CD8-positive, alpha-beta memory T cell (primary cell): ENCODE measurements around the gene SYMPK. TPM values are rescaled to one million over a fixed set of nuclear protein-coding genes. Genes with fewer than 3 reads are reported as not detected.

Source experiments
- CTCF ChIA-PET: fragments of 350-600 bp; sonication (Branson Sonifier 250); formaldehyde crosslinking; loops from one replicate; lab custom pipeline; 2021; ENCODE audit warnings: antibody characterized with exemption; lab: Charles Lee
- POLR2A ChIA-PET: fragments of 350-600 bp; sonication (Branson Sonifier 250); formaldehyde crosslinking; loops from one replicate; lab custom pipeline; 2021; ENCODE audit warnings: antibody characterized with exemption; lab: Charles Lee
- DNase-seq, 5 donors: peaks; one replicate each; pipeline versions ENCODE4 v3.0.0 to v3.0.0-alpha.2; 2020 to 2022; ENCODE audit warnings: mixed read lengths in 1 of 5
- H3K27ac ChIP-seq: one replicate; pipeline ENCODE4 v1.7.0; 2013; ENCODE audit warnings: low read depth, mild to moderate bottlenecking, low read length, moderate library complexity
- H3K27me3 ChIP-seq: 2 replicates; pipeline ENCODE4 v1.7.0; 2013; ENCODE audit warnings: low read length, mild to moderate bottlenecking; ENCODE audit not compliant: insufficient read depth, poor library complexity, severe bottlenecking
- H3K36me3 ChIP-seq: 2 replicates; pipeline ENCODE4 v1.7.0; 2013; ENCODE audit warnings: mild to moderate bottlenecking, low read length, moderate library complexity; ENCODE audit not compliant: insufficient read depth
- H3K4me1 ChIP-seq: 2 replicates; pipeline ENCODE4 v1.7.0; 2013; ENCODE audit warnings: mild to moderate bottlenecking, low read length, moderate library complexity; ENCODE audit not compliant: insufficient read depth
- H3K4me3 ChIP-seq: 2 replicates; pipeline ENCODE4 v1.7.0; 2013; ENCODE audit warnings: mild to moderate bottlenecking, low read length
- H3K9me3 ChIP-seq: 2 replicates; pipeline ENCODE4 v1.7.0; 2013; ENCODE audit warnings: mild to moderate bottlenecking, low read length
- H3K27ac Mint-ChIP-seq, 8 donors: one replicate each; pipeline ENCODE4 v1.8.0; 2020 to 2021; ENCODE audit warnings: mixed read lengths in 8 of 8, mild to moderate bottlenecking in 6 of 8, inconsistent platforms in 3 of 8, moderate library complexity in 3 of 8
- H3K27me3 Mint-ChIP-seq, 2 donors: one replicate each; pipeline ENCODE4 v1.8.0; 2020 to 2021; ENCODE audit warnings: mixed read lengths in 2 of 2, mild to moderate bottlenecking in 1 of 2, moderate library complexity in 1 of 2
- H3K36me3 Mint-ChIP-seq, 3 donors: one replicate each; pipeline ENCODE4 v1.8.0; 2020 to 2021; ENCODE audit warnings: mixed read lengths in 3 of 3, inconsistent platforms in 1 of 3, mild to moderate bottlenecking in 1 of 3
- H3K4me1 Mint-ChIP-seq, 3 donors: one replicate each; pipeline ENCODE4 v1.8.0; 2020 to 2021; ENCODE audit warnings: mixed read lengths in 3 of 3, inconsistent platforms in 1 of 3, mild to moderate bottlenecking in 1 of 3
- H3K4me3 Mint-ChIP-seq, 7 donors: one replicate each; pipeline ENCODE4 v1.8.0; 2020 to 2021; ENCODE audit warnings: mixed read lengths in 7 of 7, mild to moderate bottlenecking in 6 of 7, moderate library complexity in 4 of 7, inconsistent platforms in 2 of 7
- H3K9me3 Mint-ChIP-seq, 5 donors: one replicate each; pipeline ENCODE4 v1.8.0; 2020 to 2022; ENCODE audit warnings: mixed read lengths in 5 of 5, mild to moderate bottlenecking in 3 of 5, moderate library complexity in 2 of 5, inconsistent platforms in 1 of 5
- polyA plus RNA-seq: library from polyadenylated mRNA; unstranded; fragments of 300-500 nt; fragmentation: Illumina TruSeq; gene quantifications from one replicate; pipeline ENCODE4 v1.2.3, GENCODE V29; 2021
- total RNA-seq, 2 experiments: library from RNA; stranded (reverse); gene quantifications; one replicate each; pipeline ENCODE4 v1.2.3, GENCODE V29; 2021

SYMPK gene
- total and polyA plus RNA-seq, 3 experiments from 2014 or later: 17.5 to 119 (median 116) TPM

DNA sequence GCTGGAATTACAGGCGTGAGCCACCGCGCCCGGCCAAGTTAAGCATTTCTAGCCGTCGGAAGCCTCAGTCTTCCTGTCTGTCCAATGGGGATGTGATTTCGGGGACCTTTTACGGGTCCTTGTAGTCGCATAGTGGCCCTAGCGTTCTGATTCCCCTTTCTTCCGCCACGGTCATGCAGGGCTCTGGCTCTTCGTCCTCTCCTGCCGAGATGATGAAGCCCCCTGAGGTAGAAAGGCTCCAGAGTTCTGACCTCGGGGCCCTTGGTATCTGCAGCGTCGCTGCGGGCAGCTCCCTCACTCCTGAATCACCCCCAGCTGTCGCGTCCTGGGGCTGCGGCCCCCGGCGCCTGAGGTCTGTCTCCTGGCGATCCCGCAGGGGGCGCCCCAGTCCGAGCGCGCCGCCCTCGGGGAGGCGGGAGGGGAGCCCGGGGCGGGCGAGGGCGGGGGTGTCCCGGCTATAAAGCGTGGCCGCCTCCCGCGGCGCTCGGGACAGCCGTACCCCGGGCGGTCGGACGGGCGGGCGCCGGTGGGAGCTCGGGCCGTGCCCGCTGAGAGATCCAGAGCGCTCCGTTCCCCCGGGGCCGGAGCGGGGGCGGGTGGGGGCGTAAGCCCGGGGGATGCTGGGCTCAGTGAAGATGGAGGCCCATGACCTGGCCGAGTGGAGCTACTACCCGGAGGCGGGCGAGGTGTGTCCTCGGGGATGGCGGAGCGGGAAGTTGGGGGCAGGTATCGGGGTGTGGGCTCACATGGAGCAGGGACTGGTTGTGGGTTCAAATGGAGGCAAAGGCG, 1.1 kb upstream of the SYMPK start, which contains the start of gene FOXA3:
TSS of gene FOXA3 (plus strand) at position 487 of the 789 bp plus-strand sequence. CDS start at position 618, 131 bp downstream.
- H3K4me3 Mint-ChIP-seq: peak within 1 kb of the TSS; percentile 88 to 96 (median 92)
- H3K9me3 ChIP-seq: no peaks in the 10 kb centered on the region
- ChIA-PET POLR2A (interaction anchor here (0.6 to 4.2 kb wide), 10 partner anchors 16 to 483 kb away, joined by 3 to 22 read pairs (median 4); partner anchors contain the start of genes CCDC61, DMWD, IRF2BP1 and MYPOP), CTCF (interaction anchor here (0.7 to 3.0 kb wide), 12 partner anchors 15 to 222 kb away, joined by 3 to 20 read pairs (median 3); partner anchors contain the start of genes IRF2BP1, MYPOP and SIX5)
- H3K4me3 ChIP-seq: peak within 1 kb of the TSS; percentile 71
- peak within 1 kb of the TSS; percentile 84 to 99 (median 93) for H3K27ac Mint-ChIP-seq
- peaks cover 23 to 36% (median 24%) of the 10 kb centered on the region in 3 donors for H3K4me1 Mint-ChIP-seq
- peaks cover 16% of the 10 kb centered on the region for H3K4me1 ChIP-seq
- H3K27me3 ChIP-seq: peaks cover 4% of the 10 kb centered on the region
- H3K36me3 Mint-ChIP-seq: peaks cover 0 to 21% (median 0%) of the 10 kb centered on the region in 3 donors
- H3K27me3 Mint-ChIP-seq: peaks cover 12 to 18% of the 10 kb centered on the region in 2 donors
- no peaks in the 10 kb centered on the region for H3K36me3 ChIP-seq
- peak; percentile 46 to 71 (median 50) for DNase-seq
- no peaks in the 10 kb centered on the region for H3K9me3 Mint-ChIP-seq
- peak within 1 kb of the TSS; percentile 29 for H3K27ac ChIP-seq

DNA sequence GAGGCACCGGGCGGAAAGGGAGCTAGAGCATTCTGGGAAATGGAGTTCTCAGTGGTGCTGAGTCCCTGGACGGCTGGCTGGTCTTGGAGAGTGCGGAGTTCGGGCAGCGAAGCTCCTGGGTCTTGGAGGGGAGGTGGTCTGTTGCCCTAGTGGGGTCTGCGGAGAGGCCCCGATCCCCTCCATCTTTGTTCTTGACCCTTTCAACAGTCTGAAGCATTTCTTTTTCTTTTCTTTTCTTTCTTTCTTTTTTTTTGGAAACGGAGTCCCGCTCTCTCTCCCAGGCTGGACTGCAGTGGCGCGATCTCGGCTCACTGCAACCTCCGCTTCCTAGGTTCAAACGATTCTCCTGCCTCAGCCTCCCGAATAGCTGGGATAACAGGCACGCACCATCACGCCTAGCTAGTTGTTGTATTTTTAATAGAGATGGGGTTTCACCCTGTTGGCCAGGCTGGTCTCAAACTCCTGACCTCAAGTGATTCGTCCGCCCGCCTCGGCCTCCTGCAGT, 440 bp upstream of the SYMPK start:
- Mint-ChIP-seq H3K36me3 (peaks cover 0 to 26% (median 0%) of the 10 kb centered on the region in 3 donors), H3K9me3 (no peaks in the 10 kb centered on the region), H3K4me1 (peaks cover 24 to 37% (median 24%) of the 10 kb centered on the region in 3 donors), H3K27me3 (peaks cover 12 to 18% of the 10 kb centered on the region in 2 donors), H3K4me3 (peak overlapping the region; percentile 88 to 96 (median 92)), H3K27ac (peak overlapping the region; percentile 84 to 99 (median 93))
- no peak for DNase-seq
- POLR2A ChIA-PET: interaction anchor here (0.6 to 4.2 kb wide), 10 partner anchors 17 to 484 kb away, joined by 3 to 22 read pairs (median 4); partner anchors contain the start of genes CCDC61, DMWD, IRF2BP1 and MYPOP
- no peaks in the 10 kb centered on the region for H3K9me3 ChIP-seq
- no peaks in the 10 kb centered on the region for H3K36me3 ChIP-seq
- peaks cover 16% of the 10 kb centered on the region for H3K4me1 ChIP-seq
- peaks cover 4% of the 10 kb centered on the region for H3K27me3 ChIP-seq
- peak overlapping the region; percentile 29 for H3K27ac ChIP-seq
- H3K4me3 ChIP-seq: peak overlapping the region; percentile 71
- CTCF ChIA-PET: interaction anchor here (0.7 to 3.0 kb wide), 8 partner anchors 16 to 222 kb away, joined by 3 to 20 read pairs (median 6); partner anchors contain the start of genes IRF2BP1, MYPOP and SIX5

DNA sequence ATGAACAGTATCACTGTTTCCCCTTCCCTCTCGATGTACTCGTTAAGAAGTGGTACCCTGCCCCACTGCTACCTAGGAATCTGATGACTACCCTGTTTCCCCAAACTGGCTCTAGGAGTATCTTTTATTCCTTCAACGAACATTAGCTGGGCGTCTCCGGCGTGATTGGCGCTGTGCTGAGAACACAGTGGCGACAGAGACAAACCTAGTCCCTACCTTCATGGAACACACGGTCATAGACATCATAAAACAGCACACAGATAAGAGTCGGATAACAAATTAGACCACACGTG, 730 bp downstream of the SYMPK start:
- H3K4me3 Mint-ChIP-seq: peak overlapping the region; percentile 88 to 96 (median 92)
- H3K27ac ChIP-seq: peak overlapping the region; percentile 82
- peaks cover 12 to 18% of the 10 kb centered on the region in 2 donors for H3K27me3 Mint-ChIP-seq
- peaks cover 27 to 41% (median 28%) of the 10 kb centered on the region in 3 donors for H3K4me1 Mint-ChIP-seq
- CTCF ChIA-PET: interaction anchor here (3.0 kb wide), 1 partner anchor 24 kb away, joined by 9 read pairs; the partner anchor contains the start of gene IRF2BP1
- H3K4me3 ChIP-seq: peak overlapping the region; percentile 88
- H3K27ac Mint-ChIP-seq: peak overlapping the region; percentile 84 to 99 (median 93)
- peaks cover 4% of the 10 kb centered on the region for H3K27me3 ChIP-seq
- peaks cover 0 to 32% (median 4%) of the 10 kb centered on the region in 3 donors for H3K36me3 Mint-ChIP-seq
- H3K4me1 ChIP-seq: peaks cover 16% of the 10 kb centered on the region
- no peaks in the 10 kb centered on the region for H3K36me3 ChIP-seq
- POLR2A ChIA-PET: interaction anchor here (1.3 to 4.2 kb wide), 3 partner anchors 18 to 93 kb away, joined by 6 to 22 read pairs (median 8); partner anchors contain the start of genes IRF2BP1 and SIX5
- no peak for DNase-seq
- no peaks in the 10 kb centered on the region for H3K9me3 Mint-ChIP-seq
- no peaks in the 10 kb centered on the region for H3K9me3 ChIP-seq

- H3K27me3 ChIP-seq: peaks cover 4% of the 10 kb centered on the region
- H3K36me3 Mint-ChIP-seq: peaks cover 0 to 40% (median 4%) of the 10 kb centered on the region in 3 donors
- peak in 1 of 5 donors; percentile 7 for DNase-seq
- no peak overlapping the region for H3K27ac ChIP-seq
- peak overlapping the region in 5 of 7 donors; percentile 49 to 91 (median 62) for H3K4me3 Mint-ChIP-seq
- H3K27ac Mint-ChIP-seq: peak overlapping the region in 5 of 8 donors; percentile 13 to 85 (median 66)
- ChIA-PET POLR2A (interaction anchor here (0.6 kb wide), 2 partner anchors 22 to 853 kb away, joined by 3 to 5 read pairs; no protein-coding TSS in a partner anchor), CTCF (interaction anchor here (1.1 kb wide), 1 partner anchor 62 kb away, joined by 3 read pairs; no protein-coding TSS in a partner anchor)
- peaks cover 29 to 44% (median 33%) of the 10 kb centered on the region in 3 donors for H3K4me1 Mint-ChIP-seq
- no peak overlapping the region for H3K4me3 ChIP-seq
- no peaks in the 10 kb centered on the region for H3K9me3 Mint-ChIP-seq
- H3K9me3 ChIP-seq: no peaks in the 10 kb centered on the region
- H3K36me3 ChIP-seq: no peaks in the 10 kb centered on the region
- H3K27me3 Mint-ChIP-seq: peaks cover 10 to 13% of the 10 kb centered on the region in 2 donors
- H3K4me1 ChIP-seq: peaks cover 16% of the 10 kb centered on the region
Measured at GRCh38 chr19:45860359-45861259, 2.3 kb downstream of the SYMPK start.

DNA sequence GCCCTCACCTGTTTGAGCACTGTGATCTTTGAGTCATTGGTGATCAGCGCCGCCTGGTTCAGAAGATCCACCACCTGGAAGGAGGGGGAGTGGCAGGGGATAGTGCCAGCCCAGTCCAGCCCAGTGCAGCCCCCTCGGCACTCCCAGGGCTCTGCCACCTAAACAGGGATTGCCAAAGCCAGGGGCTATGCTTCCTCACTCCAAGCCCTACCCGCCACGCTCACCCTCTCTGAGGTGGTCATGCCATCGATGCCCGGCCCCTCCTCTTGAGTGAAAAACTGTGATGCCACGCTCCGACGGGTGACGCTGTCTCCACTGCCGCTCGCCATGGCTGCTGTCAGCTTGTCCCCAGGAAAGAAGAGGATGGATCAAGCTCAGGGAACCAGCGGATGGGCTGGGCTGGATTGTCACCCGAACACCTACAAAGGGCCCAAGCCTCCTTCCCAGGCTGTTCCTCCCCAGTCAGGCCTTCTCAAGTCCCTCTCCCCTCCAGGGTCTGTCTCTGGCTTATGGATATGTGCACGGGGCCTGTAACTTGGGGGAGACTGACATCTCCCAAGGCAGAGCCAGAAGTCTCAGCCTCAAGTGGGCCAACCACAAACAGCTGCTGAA, 8.7 kb downstream of the SYMPK start:
- ChIA-PET POLR2A (no interaction called here), CTCF (no interaction called here)
- Histone ChIP-seq H3K36me3 (peaks cover 25% of the 10 kb centered on the region), H3K4me3 (no peak overlapping the region), H3K27ac (no peak overlapping the region), H3K9me3 (no peaks in the 10 kb centered on the region), H3K27me3 (no peaks in the 10 kb centered on the region), H3K4me1 (no peaks in the 10 kb centered on the region)
- Mint-ChIP-seq H3K27ac (no peak overlapping the region), H3K9me3 (no peaks in the 10 kb centered on the region), H3K36me3 (peaks cover 11 to 75% (median 21%) of the 10 kb centered on the region in 3 donors), H3K4me3 (no peak overlapping the region), H3K4me1 (peaks cover 11 to 15% (median 12%) of the 10 kb centered on the region in 3 donors), H3K27me3 (peaks cover 0 to 2% of the 10 kb centered on the region in 2 donors)
- DNase-seq: peak in 1 of 5 donors; percentile 18

- H3K36me3 ChIP-seq: peaks cover 38% of the 10 kb centered on the region
- Mint-ChIP-seq H3K36me3 (peaks cover 11 to 76% (median 21%) of the 10 kb centered on the region in 3 donors), H3K27ac (peak overlapping the region in 2 of 8 donors; percentile 11 to 83), H3K4me1 (peaks cover 7 to 11% (median 9%) of the 10 kb centered on the region in 3 donors), H3K4me3 (no peak overlapping the region), H3K27me3 (peaks cover 0 to 2% of the 10 kb centered on the region in 2 donors), H3K9me3 (no peaks in the 10 kb centered on the region)
- no peaks in the 10 kb centered on the region for H3K9me3 ChIP-seq
- H3K27ac ChIP-seq: no peak overlapping the region
- peak in 1 of 5 donors; percentile 13 for DNase-seq
- H3K27me3 ChIP-seq: no peaks in the 10 kb centered on the region
- ChIA-PET POLR2A (no interaction called here), CTCF (interaction anchor here (1.3 kb wide), 1 partner anchor 54 kb away, joined by 3 read pairs; no protein-coding TSS in a partner anchor)
- H3K4me1 ChIP-seq: no peaks in the 10 kb centered on the region
- no peak overlapping the region for H3K4me3 ChIP-seq
Measured at GRCh38 chr19:45852983-45853382, 10.0 kb downstream of the SYMPK start.
